ENCODE results near the gene NEUROG3.

- TF ChIP-seq, protein P1, sequence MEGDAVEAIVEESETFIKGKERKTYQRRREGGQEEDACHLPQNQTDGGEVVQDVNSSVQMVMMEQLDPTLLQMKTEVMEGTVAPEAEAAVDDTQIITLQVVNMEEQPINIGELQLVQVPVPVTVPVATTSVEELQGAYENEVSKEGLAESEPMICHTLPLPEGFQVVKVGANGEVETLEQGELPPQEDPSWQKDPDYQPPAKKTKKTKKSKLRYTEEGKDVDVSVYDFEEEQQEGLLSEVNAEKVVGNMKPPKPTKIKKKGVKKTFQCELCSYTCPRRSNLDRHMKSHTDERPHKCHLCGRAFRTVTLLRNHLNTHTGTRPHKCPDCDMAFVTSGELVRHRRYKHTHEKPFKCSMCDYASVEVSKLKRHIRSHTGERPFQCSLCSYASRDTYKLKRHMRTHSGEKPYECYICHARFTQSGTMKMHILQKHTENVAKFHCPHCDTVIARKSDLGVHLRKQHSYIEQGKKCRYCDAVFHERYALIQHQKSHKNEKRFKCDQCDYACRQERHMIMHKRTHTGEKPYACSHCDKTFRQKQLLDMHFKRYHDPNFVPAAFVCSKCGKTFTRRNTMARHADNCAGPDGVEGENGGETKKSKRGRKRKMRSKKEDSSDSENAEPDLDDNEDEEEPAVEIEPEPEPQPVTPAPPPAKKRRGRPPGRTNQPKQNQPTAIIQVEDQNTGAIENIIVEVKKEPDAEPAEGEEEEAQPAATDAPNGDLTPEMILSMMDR (IDR thresholded peaks at IDR 0.05), result no peak
- no peak for TF ChIP-seq EP300 (IDR thresholded peaks at IDR 0.05)
- TF ChIP-seq POLR2A (IDR thresholded peaks at IDR 0.05), result no peak
- no peak for TF ChIP-seq POLR2AphosphoS5 (IDR thresholded peaks at IDR 0.05)
These were observed 31.8 kb downstream of the NEUROG3 start for GRCh38 chr10:69541463-69541862.

Measured in stomach (tissue), 4 donors.